Skeletal muscle tissue (tissue), 4 donors: Measurements from ENCODE around the gene PLAAT2. TPM values are rescaled to one million over a fixed set of nuclear protein-coding genes. Genes with fewer than 3 reads are reported as not detected.

Experiments
- H3K27ac ChIP-seq: one replicate; pipeline ENCODE4 v1.7.0; 2013; ENCODE audit warnings: mild to moderate bottlenecking, low read depth, low read length, inconsistent platforms
- H3K27me3 ChIP-seq, 3 donors: one replicate each; pipeline ENCODE4 v1.7.0; 2013; ENCODE audit warnings: low read length in 3 of 3; ENCODE audit not compliant: control insufficient read depth in 3 of 3, insufficient read depth in 3 of 3
- H3K36me3 ChIP-seq, 3 donors: one replicate each; pipeline ENCODE4 v1.7.0; 2013; ENCODE audit warnings: low read length in 3 of 3; ENCODE audit not compliant: control insufficient read depth in 3 of 3, insufficient read depth in 3 of 3
- H3K4me1 ChIP-seq, 3 donors: one replicate each; pipeline ENCODE4 v1.7.0; 2013; ENCODE audit warnings: low read length in 3 of 3, mild to moderate bottlenecking in 3 of 3; ENCODE audit not compliant: control insufficient read depth in 3 of 3, insufficient read depth in 3 of 3
- H3K4me3 ChIP-seq, 3 donors: one replicate each; pipeline ENCODE4 v1.7.0; 2013; ENCODE audit warnings: low read length in 3 of 3
- H3K9ac ChIP-seq, 3 donors: one replicate each; pipeline ENCODE4 v1.7.0; 2013; ENCODE audit warnings: low read length in 3 of 3, mild to moderate bottlenecking in 3 of 3, moderate library complexity in 2 of 3, low read depth in 1 of 3
- H3K9me3 ChIP-seq, 3 donors: one replicate each; pipeline ENCODE4 v1.7.0; 2013; ENCODE audit warnings: low read length in 3 of 3; ENCODE audit not compliant: control insufficient read depth in 3 of 3
- total RNA-seq: library from RNA; depleted of rRNA; stranded (reverse); fragments of >200 nt; gene quantifications from one replicate; pipeline ENCODE4 v1.2.3, GENCODE V29; 2014
- donor health status: Osteomylitis.

The PLAAT2 gene
- total RNA-seq, 1 donor from 2014 or later = not detected

GRCh38 chr11:63508745-63509144 lies 54.4 kb downstream of the PLAAT2 start:
- no peaks in the 10 kb centered on the region for H3K9me3 ChIP-seq
- H3K36me3 ChIP-seq = no peaks in the 10 kb centered on the region
- no peak overlapping the region for H3K9ac ChIP-seq
- H3K27me3 ChIP-seq = no peaks in the 10 kb centered on the region
- H3K27ac ChIP-seq = no peak overlapping the region
- no peak overlapping the region for H3K4me3 ChIP-seq
- H3K4me1 ChIP-seq = peaks cover 15 to 55% (median 36%) of the 10 kb centered on the region in 3 donors

- no peak overlapping the region for H3K27ac ChIP-seq
- H3K27me3 ChIP-seq = no peaks in the 10 kb centered on the region
- no peaks in the 10 kb centered on the region for H3K9me3 ChIP-seq
- H3K36me3 ChIP-seq = no peaks in the 10 kb centered on the region
- H3K4me1 ChIP-seq = peaks cover 15 to 50% (median 36%) of the 10 kb centered on the region in 3 donors
- no peak overlapping the region for H3K4me3 ChIP-seq
- H3K9ac ChIP-seq = no peak overlapping the region
Observed at GRCh38 chr11:63508009-63508408, 55.2 kb downstream of the PLAAT2 start.

GRCh38 chr11:63507511-63507910 lies 55.7 kb downstream of the PLAAT2 start:
- H3K4me1 ChIP-seq = peaks cover 15 to 50% (median 36%) of the 10 kb centered on the region in 3 donors

GRCh38 chr11:63506876-63507275 lies 56.3 kb downstream of the PLAAT2 start:
- Histone ChIP-seq H3K4me1 (peaks cover 15 to 50% (median 34%) of the 10 kb centered on the region in 3 donors), H3K9ac (no peak overlapping the region), H3K27ac (no peak overlapping the region), H3K27me3 (no peaks in the 10 kb centered on the region), H3K36me3 (no peaks in the 10 kb centered on the region), H3K9me3 (no peaks in the 10 kb centered on the region), H3K4me3 (no peak overlapping the region)

More at GRCh38 chr11:63507511-63507910, 55.7 kb downstream of the PLAAT2 start:
- Histone ChIP-seq H3K27me3 (no peaks in the 10 kb centered on the region), H3K9ac (no peak overlapping the region), H3K36me3 (no peaks in the 10 kb centered on the region), H3K4me3 (no peak overlapping the region), H3K27ac (no peak overlapping the region), H3K9me3 (no peaks in the 10 kb centered on the region)

GRCh38 chr11:63505857-63506528 lies 57.2 kb downstream of the PLAAT2 start, which contains the start of gene LGALS12:
Gene LGALS12 (plus strand): TSS chr11:63506084. CDS start chr11:63506459, 375 bp downstream.
- Histone ChIP-seq H3K36me3 (no peaks in the 10 kb centered on the region), H3K4me1 (peaks cover 11 to 45% (median 29%) of the 10 kb centered on the region in 3 donors), H3K4me3 (no peak within 1 kb of the TSS), H3K27me3 (no peaks in the 10 kb centered on the region), H3K9me3 (no peaks in the 10 kb centered on the region), H3K9ac (no peak within 1 kb of the TSS), H3K27ac (no peak within 1 kb of the TSS)

GRCh38 chr11:63504933-63505586 lies 58.1 kb downstream of the PLAAT2 start:
- Histone ChIP-seq H3K36me3 (no peaks in the 10 kb centered on the region), H3K4me3 (no peak overlapping the region), H3K9me3 (no peaks in the 10 kb centered on the region), H3K27ac (no peak overlapping the region), H3K9ac (no peak overlapping the region), H3K27me3 (no peaks in the 10 kb centered on the region), H3K4me1 (peaks cover 3 to 36% (median 20%) of the 10 kb centered on the region in 3 donors)

- H3K27ac ChIP-seq = no peak overlapping the region
Observed at GRCh38 chr11:63504054-63504453, 59.1 kb downstream of the PLAAT2 start.

GRCh38 chr11:63503492-63503891 lies 59.7 kb downstream of the PLAAT2 start:
- H3K4me3 ChIP-seq = no peak overlapping the region
- H3K9me3 ChIP-seq = no peaks in the 10 kb centered on the region
- no peak overlapping the region for H3K27ac ChIP-seq
- H3K27me3 ChIP-seq = no peaks in the 10 kb centered on the region
- H3K36me3 ChIP-seq = no peaks in the 10 kb centered on the region
- H3K9ac ChIP-seq = no peak overlapping the region
- peaks cover 0 to 27% (median 12%) of the 10 kb centered on the region in 3 donors for H3K4me1 ChIP-seq

More at GRCh38 chr11:63504054-63504453, 59.1 kb downstream of the PLAAT2 start:
- no peaks in the 10 kb centered on the region for H3K36me3 ChIP-seq
- peaks cover 0 to 32% (median 12%) of the 10 kb centered on the region in 3 donors for H3K4me1 ChIP-seq
- no peak overlapping the region for H3K4me3 ChIP-seq
- no peak overlapping the region for H3K9ac ChIP-seq
- no peaks in the 10 kb centered on the region for H3K27me3 ChIP-seq
- no peaks in the 10 kb centered on the region for H3K9me3 ChIP-seq
